WTC11 (cell line): ENCODE data around the gene CEP170B. TPM values are rescaled to one million over a fixed set of nuclear protein-coding genes. Genes with fewer than 3 reads are reported as not detected.
"Not testable (repeated sequence)": the region's sequence is repeated elsewhere in the genome, so short reads cannot be mapped to it uniquely, and the experiment has no call there.

Experiments
- ATAC-seq: fragments of 200-7000 bp; cut with Tn5 transposase; 2 replicates; pipeline ENCODE4 v1.10.0; 2021; ENCODE audit warnings: mild to moderate bottlenecking, moderate library complexity
- CTCF ChIA-PET: fragments of 300-600 bp; sonication (Branson Sonifier 250); formaldehyde crosslinking; loops from one replicate; lab custom pipeline; 2021; ENCODE audit warnings: antibody characterized with exemption; lab: Charles Lee
- POLR2A ChIA-PET: fragments of 350-600 bp; sonication (Branson Sonifier 250); formaldehyde crosslinking; loops from one replicate; lab custom pipeline; 2021; ENCODE audit warnings: antibody characterized with exemption; lab: Charles Lee
- DNase-seq: peaks from one replicate; pipeline ENCODE4 v3.0.0; 2021; ENCODE audit warnings: low spot score
- H3K27ac Mint-ChIP-seq: 2 replicates; pipeline ENCODE4 v1.8.0; 2021; ENCODE audit warnings: mixed read lengths
- H3K27me3 Mint-ChIP-seq: 2 replicates; pipeline ENCODE4 v1.8.0; 2021; ENCODE audit warnings: low read depth, mild to moderate bottlenecking, moderate library complexity, mixed read lengths
- H3K36me3 Mint-ChIP-seq: 2 replicates; pipeline ENCODE4 v1.8.0; 2021; ENCODE audit warnings: mixed read lengths
- H3K4me1 Mint-ChIP-seq: 2 replicates; pipeline ENCODE4 v1.8.0; 2022; ENCODE audit warnings: mixed read lengths
- H3K4me3 Mint-ChIP-seq: 2 replicates; pipeline ENCODE4 v1.8.0; 2021; ENCODE audit warnings: mild to moderate bottlenecking, moderate library complexity, mixed read lengths
- H3K9me3 Mint-ChIP-seq: 2 replicates; pipeline ENCODE4 v1.8.0; 2021; ENCODE audit warnings: mixed read lengths
- ATF6 ChIP-seq: sonication (generic); formaldehyde crosslinking; IDR thresholded peaks from 2 replicates; pipeline ENCODE4 v1.8.1; 2023; ENCODE audit warnings: mild to moderate bottlenecking, missing genetic modification reagents
- CTCF ChIP-seq: fragments of 200-600 bp; IDR thresholded peaks from 2 replicates; pipeline ENCODE4 v1.8.0; 2022; ENCODE audit warnings: antibody characterized with exemption
- FOXK1 ChIP-seq: sonication (generic); formaldehyde crosslinking; IDR thresholded peaks from 2 replicates; pipeline ENCODE4 v1.8.0; 2022; ENCODE audit warnings: mild to moderate bottlenecking, moderate library complexity, missing genetic modification reagents
- NFYB ChIP-seq: sonication (generic); formaldehyde crosslinking; conservative IDR thresholded peaks from 2 replicates; pipeline ENCODE4 v1.8.0; 2022; ENCODE audit warnings: low read depth, missing genetic modification reagents
- TCF7 ChIP-seq: sonication (generic); formaldehyde crosslinking; IDR thresholded peaks from 2 replicates; pipeline ENCODE4 v1.8.0; 2022; ENCODE audit warnings: mild to moderate bottlenecking, low read depth, missing genetic modification reagents, moderate library complexity
- ZNF138 ChIP-seq: sonication (generic); formaldehyde crosslinking; conservative IDR thresholded peaks from 2 replicates; pipeline ENCODE4 v1.8.1; 2022; ENCODE audit warnings: mild to moderate bottlenecking, moderate library complexity, missing genetic modification reagents
- ZNF232 ChIP-seq: sonication (generic); formaldehyde crosslinking; IDR thresholded peaks from 2 replicates; pipeline ENCODE4 v1.8.0; 2022; ENCODE audit warnings: mild to moderate bottlenecking, missing genetic modification reagents
- ZNF671 ChIP-seq: fragments of 250-450 bp; sonication (Bioruptor Pico); IDR thresholded peaks from 2 replicates; pipeline ENCODE4 v1.8.0; 2021; ENCODE audit warnings: mild to moderate bottlenecking
- ZSCAN18 ChIP-seq: fragments of 250-450 bp; sonication (Bioruptor Pico); IDR thresholded peaks from 2 replicates; pipeline ENCODE4 v2.1.2; 2022; ENCODE audit warnings: mild to moderate bottlenecking, moderate library complexity
- total RNA-seq: library from RNA; stranded (reverse); gene quantifications from 3 replicates; pipeline ENCODE4 v1.2.3, GENCODE V29; 2021
- TF ChIP-seq, protein P1 (sequence below): sonication (generic); formaldehyde crosslinking; IDR thresholded peaks from 2 replicates; pipeline ENCODE4 v1.8.1; 2022; ENCODE audit warnings: mild to moderate bottlenecking, missing genetic modification reagents, moderate library complexity, borderline replicate concordance
- TF ChIP-seq, protein P2 (sequence below): sonication (generic); formaldehyde crosslinking; conservative IDR thresholded peaks from 2 replicates; pipeline ENCODE4 v1.8.1; 2023; ENCODE audit warnings: mild to moderate bottlenecking, low read depth, missing genetic modification reagents, moderate library complexity
- TF ChIP-seq, protein P3 (sequence below): sonication (generic); formaldehyde crosslinking; IDR thresholded peaks from 2 replicates; pipeline ENCODE4 v1.8.1; 2022; ENCODE audit warnings: missing genetic modification reagents, borderline replicate concordance

The CEP170B gene
- total RNA-seq, 1 experiment from 2014 or later, result 47.0 TPM

DNA sequence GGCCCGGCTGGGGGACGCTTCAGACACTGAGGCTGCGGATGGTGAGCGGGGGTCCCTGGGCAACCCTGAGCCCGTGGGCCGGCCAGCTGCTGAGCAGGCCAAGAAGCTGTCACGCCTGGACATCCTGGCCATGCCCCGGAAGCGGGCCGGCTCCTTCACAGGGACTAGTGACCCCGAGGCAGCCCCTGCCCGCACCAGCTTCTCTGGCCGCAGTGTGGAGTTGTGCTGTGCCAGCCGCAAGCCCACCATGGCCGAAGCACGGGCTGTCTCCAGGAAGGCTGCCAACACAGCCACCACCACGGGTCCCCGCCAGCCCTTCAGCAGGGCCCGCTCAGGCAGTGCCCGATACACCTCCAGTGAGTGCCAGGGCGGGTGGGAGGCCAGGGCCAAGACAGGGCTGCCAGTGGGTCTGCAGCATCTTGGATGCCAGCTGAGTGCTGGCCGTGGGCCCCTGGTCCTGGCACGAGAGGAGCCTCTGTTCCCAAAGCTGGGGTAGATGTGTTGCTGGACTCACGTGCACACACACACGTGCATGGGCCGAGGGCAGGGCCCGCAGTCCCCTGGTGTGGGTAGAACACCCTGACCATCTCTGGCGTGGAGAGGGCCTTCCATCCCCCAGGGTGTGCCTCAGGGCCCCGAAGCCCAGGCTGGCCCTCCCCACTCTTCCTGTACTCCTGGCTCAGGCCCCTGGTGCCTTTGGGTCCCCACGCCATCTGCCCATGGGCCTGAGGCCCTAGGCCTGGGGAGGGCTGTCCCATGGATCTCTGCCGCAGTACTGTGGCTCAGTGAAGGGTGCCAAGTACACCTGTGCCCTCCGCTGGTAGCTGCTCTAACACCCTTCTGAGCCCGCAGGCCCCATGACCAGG, 22.8 kb downstream of the CEP170B start (continued):
- TF ChIP-seq, protein P1, sequence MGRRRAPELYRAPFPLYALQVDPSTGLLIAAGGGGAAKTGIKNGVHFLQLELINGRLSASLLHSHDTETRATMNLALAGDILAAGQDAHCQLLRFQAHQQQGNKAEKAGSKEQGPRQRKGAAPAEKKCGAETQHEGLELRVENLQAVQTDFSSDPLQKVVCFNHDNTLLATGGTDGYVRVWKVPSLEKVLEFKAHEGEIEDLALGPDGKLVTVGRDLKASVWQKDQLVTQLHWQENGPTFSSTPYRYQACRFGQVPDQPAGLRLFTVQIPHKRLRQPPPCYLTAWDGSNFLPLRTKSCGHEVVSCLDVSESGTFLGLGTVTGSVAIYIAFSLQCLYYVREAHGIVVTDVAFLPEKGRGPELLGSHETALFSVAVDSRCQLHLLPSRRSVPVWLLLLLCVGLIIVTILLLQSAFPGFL (CRISPR knock-in tag), result no peak
- no peak for TF ChIP-seq TCF7

DNA sequence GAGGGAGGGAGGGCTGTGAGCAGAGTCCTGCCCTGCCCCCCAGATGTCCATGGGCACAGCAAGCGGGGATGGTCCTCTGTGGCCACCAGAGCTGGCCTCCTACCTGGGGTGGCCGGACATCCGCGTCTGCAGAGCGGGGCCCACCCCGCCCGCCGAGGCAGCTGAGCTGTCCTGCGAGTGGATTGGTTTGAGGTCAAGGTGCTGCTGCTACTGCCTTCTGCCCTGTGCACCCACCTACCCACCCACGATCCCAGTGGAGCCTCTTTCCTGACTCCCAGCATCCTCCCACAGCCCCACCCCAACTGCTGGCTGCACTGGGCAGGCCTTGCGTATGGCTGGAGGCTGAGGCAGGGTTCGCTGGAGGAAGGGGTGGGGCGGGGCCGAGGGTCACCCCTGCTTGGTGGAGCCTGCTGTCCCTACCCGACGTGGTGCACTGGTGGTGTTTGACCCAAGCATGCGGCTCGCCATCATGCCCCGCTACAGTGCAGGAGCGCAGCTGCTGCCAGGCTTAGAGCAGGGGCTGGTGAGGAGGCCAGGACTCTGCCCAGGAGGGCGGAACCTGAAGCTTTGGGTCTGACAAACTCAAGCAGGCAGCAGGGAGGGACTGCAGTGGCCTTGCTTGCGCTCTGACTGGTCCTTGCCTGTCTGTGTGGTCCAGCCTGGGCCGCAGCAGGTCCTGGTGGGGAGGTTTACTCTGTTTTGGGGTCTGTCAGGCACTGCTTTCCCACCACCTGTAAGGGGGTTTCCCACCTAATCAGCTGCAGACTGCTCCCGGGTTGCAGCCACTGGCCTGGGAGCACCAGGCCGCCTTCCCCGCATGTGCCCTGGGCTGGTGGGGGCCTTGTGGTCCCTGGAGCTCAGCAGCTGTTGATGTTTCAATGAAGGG, 23.7 kb downstream of the CEP170B start:
- no peaks in the 10 kb centered on the region for H3K36me3 Mint-ChIP-seq

DNA sequence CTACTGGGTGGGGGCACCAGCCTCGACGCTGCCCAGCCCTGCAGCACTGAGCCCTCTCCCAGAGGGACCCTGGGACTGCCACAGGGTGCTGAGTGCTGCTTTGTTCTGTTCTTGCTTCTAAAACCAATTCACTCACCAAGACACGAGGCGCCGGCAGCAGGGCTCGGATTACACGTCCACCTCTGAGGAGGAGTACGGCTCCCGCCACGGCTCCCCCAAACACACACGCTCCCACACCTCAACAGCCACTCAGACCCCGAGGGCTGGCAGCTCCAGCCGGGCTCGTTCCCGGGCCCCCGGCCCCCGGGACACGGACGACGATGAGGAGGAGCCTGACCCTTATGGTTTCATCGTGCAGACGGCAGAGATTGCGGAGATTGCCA, 24.3 kb downstream of the CEP170B start:
- ChIA-PET POLR2A (no interaction called here), CTCF (no interaction called here)
- H3K27ac Mint-ChIP-seq, result no peak overlapping the region
- DNase-seq (no peak), ATAC-seq (no peak)
- H3K36me3 Mint-ChIP-seq, result no peaks in the 10 kb centered on the region
- TF ChIP-seq FOXK1 (CRISPR knock-in tag) (no peak), ZNF232 (CRISPR knock-in tag) (no peak)
- H3K4me3 Mint-ChIP-seq, result no peak overlapping the region
- H3K4me1 Mint-ChIP-seq, result peaks cover 2% of the 10 kb centered on the region; the same call in 1 of the 2 replicates
- no peaks in the 10 kb centered on the region for H3K9me3 Mint-ChIP-seq
- no peaks in the 10 kb centered on the region for H3K27me3 Mint-ChIP-seq

More for the DNA sequence above, 23.7 kb downstream of the CEP170B start:
- Mint-ChIP-seq H3K27me3 (no peaks in the 10 kb centered on the region), H3K9me3 (no peaks in the 10 kb centered on the region), H3K27ac (no peak overlapping the region), H3K4me3 (no peak overlapping the region), H3K4me1 (peaks cover 2% of the 10 kb centered on the region; the same call in 1 of the 2 replicates)
- DNase-seq, result no peak
- POLR2A ChIA-PET, result no interaction called here
- TF ChIP-seq ZNF138 (CRISPR knock-in tag), result no peak
- TF ChIP-seq, protein P2, sequence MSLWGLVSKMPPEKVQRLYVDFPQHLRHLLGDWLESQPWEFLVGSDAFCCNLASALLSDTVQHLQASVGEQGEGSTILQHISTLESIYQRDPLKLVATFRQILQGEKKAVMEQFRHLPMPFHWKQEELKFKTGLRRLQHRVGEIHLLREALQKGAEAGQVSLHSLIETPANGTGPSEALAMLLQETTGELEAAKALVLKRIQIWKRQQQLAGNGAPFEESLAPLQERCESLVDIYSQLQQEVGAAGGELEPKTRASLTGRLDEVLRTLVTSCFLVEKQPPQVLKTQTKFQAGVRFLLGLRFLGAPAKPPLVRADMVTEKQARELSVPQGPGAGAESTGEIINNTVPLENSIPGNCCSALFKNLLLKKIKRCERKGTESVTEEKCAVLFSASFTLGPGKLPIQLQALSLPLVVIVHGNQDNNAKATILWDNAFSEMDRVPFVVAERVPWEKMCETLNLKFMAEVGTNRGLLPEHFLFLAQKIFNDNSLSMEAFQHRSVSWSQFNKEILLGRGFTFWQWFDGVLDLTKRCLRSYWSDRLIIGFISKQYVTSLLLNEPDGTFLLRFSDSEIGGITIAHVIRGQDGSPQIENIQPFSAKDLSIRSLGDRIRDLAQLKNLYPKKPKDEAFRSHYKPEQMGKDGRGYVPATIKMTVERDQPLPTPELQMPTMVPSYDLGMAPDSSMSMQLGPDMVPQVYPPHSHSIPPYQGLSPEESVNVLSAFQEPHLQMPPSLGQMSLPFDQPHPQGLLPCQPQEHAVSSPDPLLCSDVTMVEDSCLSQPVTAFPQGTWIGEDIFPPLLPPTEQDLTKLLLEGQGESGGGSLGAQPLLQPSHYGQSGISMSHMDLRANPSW, result no peak
- no peak for TF ChIP-seq NFYB
- no peak for TF ChIP-seq TCF7
- no peak for TF ChIP-seq ZNF232 (CRISPR knock-in tag)
- ATAC-seq, result no peak
- CTCF ChIA-PET, result no interaction called here

DNA sequence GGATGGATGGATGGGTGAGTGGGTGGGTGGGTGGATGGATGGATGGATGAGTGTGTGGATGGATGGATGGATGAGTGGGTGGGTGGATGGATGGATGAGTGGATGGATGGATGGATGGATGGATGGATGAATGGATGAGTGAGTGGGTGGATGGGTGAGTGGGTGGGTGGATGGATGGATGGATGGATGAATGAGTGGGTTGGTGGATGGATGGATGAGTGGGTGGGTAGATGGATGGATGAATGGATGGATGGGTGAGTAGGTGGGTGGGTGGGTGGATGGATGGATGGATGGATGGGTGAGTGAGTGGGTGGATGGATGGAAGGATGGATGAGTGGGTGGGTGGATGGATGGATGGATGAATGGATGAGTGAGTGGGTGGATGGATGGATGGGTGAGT, 25.2 kb downstream of the CEP170B start:
- H3K4me3 Mint-ChIP-seq, ATAC-seq, H3K27me3 Mint-ChIP-seq, POLR2A ChIA-PET, H3K9me3 Mint-ChIP-seq, H3K27ac Mint-ChIP-seq, DNase-seq, H3K36me3 Mint-ChIP-seq, CTCF ChIA-PET, H3K4me1 Mint-ChIP-seq: not testable (repeated sequence)

- no peak for TF ChIP-seq CTCF
- TF ChIP-seq, protein P3, sequence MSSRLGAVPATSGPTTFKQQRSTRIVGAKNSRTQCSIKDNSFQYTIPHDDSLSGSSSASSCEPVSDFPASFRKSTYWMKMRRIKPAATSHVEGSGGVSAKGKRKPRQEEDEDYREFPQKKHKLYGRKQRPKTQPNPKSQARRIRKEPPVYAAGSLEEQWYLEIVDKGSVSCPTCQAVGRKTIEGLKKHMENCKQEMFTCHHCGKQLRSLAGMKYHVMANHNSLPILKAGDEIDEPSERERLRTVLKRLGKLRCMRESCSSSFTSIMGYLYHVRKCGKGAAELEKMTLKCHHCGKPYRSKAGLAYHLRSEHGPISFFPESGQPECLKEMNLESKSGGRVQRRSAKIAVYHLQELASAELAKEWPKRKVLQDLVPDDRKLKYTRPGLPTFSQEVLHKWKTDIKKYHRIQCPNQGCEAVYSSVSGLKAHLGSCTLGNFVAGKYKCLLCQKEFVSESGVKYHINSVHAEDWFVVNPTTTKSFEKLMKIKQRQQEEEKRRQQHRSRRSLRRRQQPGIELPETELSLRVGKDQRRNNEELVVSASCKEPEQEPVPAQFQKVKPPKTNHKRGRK, result no peak
- TF ChIP-seq ZNF671, result no peak
- TF ChIP-seq ATF6, result no peak
- TF ChIP-seq ZSCAN18 (CRISPR knock-in tag), result no peak
- Mint-ChIP-seq H3K4me3 (no peak overlapping the region), H3K36me3 (no peaks in the 10 kb centered on the region), H3K27ac (no peak overlapping the region), H3K4me1 (peaks cover 2% of the 10 kb centered on the region; the same call in 1 of the 2 replicates), H3K9me3 (no peaks in the 10 kb centered on the region), H3K27me3 (no peaks in the 10 kb centered on the region)
- POLR2A ChIA-PET, result no interaction called here
- ATAC-seq (no peak), DNase-seq (no peak)
- CTCF ChIA-PET, result no interaction called here
Observed at GRCh38 chr14:104891121-104891551, 26.1 kb downstream of the CEP170B start.
